NK-92 (cell line): ENCODE results near the gene C4BPA.

Experiments
- DNase-seq: peaks from one replicate; lab custom pipeline; 2025; ENCODE audit not compliant: unreplicated experiment; lab: John Stamatoyannopoulos, UW

The C4BPA gene

GRCh38 chr1:207179036-207179435 is 75.0 kb downstream of the C4BPA start:
- DNase-seq, result no peak

- DNase-seq, result no peak
Observed at GRCh38 chr1:207181847-207182246, 77.8 kb downstream of the C4BPA start.

- DNase-seq, result no peak
Observed at GRCh38 chr1:207186503-207186902, 82.5 kb downstream of the C4BPA start.

GRCh38 chr1:207188901-207189300 is 84.9 kb downstream of the C4BPA start:
- DNase-seq, result no peak

GRCh38 chr1:207191061-207191460 is 87.0 kb downstream of the C4BPA start:
- DNase-seq, result no peak

- no peak for DNase-seq
Observed at GRCh38 chr1:207191776-207192175, 87.7 kb downstream of the C4BPA start.

GRCh38 chr1:207194197-207194596 is 90.2 kb downstream of the C4BPA start:
- no peak for DNase-seq
